DND-41 (cell line): ENCODE results near the gene FARP1.
A peak's percentile ranks its signal among the peaks of the same experiment; 100 is the strongest.

Source experiments
- ATAC-seq: fragments of 200-7000 bp; cut with Tn5 transposase; 3 replicates; pipeline ENCODE4 v1.9.1; 2021; ENCODE audit warnings: low read depth; ENCODE audit not compliant: insufficient read depth
- DNase-seq: peaks from one replicate; pipeline ENCODE4 v3.0.0-alpha.2; 2020
- H2AFZ ChIP-seq: 2 replicates; pipeline ENCODE4 v1.6.0; 2012; ENCODE audit warnings: low read depth, low read length
- H3K27ac ChIP-seq: 2 replicates; pipeline ENCODE4 v1.5.1; 2012; ENCODE audit warnings: low read length, inconsistent platforms
- H3K27me3 ChIP-seq: fragments of 200-600 bp; sonication (generic); 2 replicates; pipeline ENCODE4 v1.6.0; 2012; ENCODE audit warnings: low read length, mild to moderate bottlenecking, inconsistent platforms; ENCODE audit not compliant: insufficient read depth, poor library complexity
- H3K36me3 ChIP-seq: 2 replicates; pipeline ENCODE4 v1.5.1; 2012; ENCODE audit warnings: low read length, inconsistent platforms; ENCODE audit not compliant: insufficient read depth
- H3K4me1 ChIP-seq: 2 replicates; pipeline ENCODE4 v1.5.1; 2012; ENCODE audit warnings: mild to moderate bottlenecking, low read length; ENCODE audit not compliant: insufficient read depth
- H3K4me2 ChIP-seq: 2 replicates; pipeline ENCODE4 v1.6.0; 2012; ENCODE audit warnings: mild to moderate bottlenecking, moderate library complexity, low read length, inconsistent platforms; ENCODE audit not compliant: insufficient read depth
- H3K4me3 ChIP-seq, 2 experiments: fragments of 200-600 bp in 1 of 2; shearing (Covaris generic) in 1 of 2; 2 replicates each; pipeline ENCODE4 v1.5.1; 2012 to 2016; ENCODE audit warnings: inconsistent platforms in 2 of 2, low read length in 2 of 2, mild to moderate bottlenecking in 2 of 2, low read depth in 1 of 2, moderate library complexity in 1 of 2
- H3K79me2 ChIP-seq: 2 replicates; pipeline ENCODE4 v1.6.0; 2012; ENCODE audit warnings: low read length, inconsistent platforms; ENCODE audit not compliant: insufficient read depth
- H3K9ac ChIP-seq: 2 replicates; pipeline ENCODE4 v1.6.0; 2012; ENCODE audit warnings: low read depth, mild to moderate bottlenecking, inconsistent platforms, low read length, moderate library complexity
- H3K9me3 ChIP-seq: 2 replicates; pipeline ENCODE4 v1.5.1; 2012; ENCODE audit warnings: low read length, moderate library complexity, mild to moderate bottlenecking, inconsistent platforms; ENCODE audit not compliant: insufficient read depth, severe bottlenecking
- H4K20me1 ChIP-seq: 2 replicates; pipeline ENCODE4 v1.6.0; 2012; ENCODE audit warnings: low read length; ENCODE audit not compliant: insufficient read depth
- EZH2 ChIP-seq: IDR thresholded peaks from 3 replicates; pipeline ENCODE4 v1.6.1; 2012; ENCODE audit warnings: borderline replicate concordance, low read depth, mild to moderate bottlenecking, moderate library complexity, low read length, inconsistent platforms; ENCODE audit not compliant: severe bottlenecking
- TF ChIP-seq, protein P1 (sequence below): IDR thresholded peaks from 2 replicates; pipeline ENCODE4 v1.5.1; 2012; ENCODE audit warnings: borderline replicate concordance, low read length, moderate library complexity, mild to moderate bottlenecking; ENCODE audit not compliant: poor library complexity, severe bottlenecking; ENCODE audit errors: extremely low read depth

Gene FARP1

DNA sequence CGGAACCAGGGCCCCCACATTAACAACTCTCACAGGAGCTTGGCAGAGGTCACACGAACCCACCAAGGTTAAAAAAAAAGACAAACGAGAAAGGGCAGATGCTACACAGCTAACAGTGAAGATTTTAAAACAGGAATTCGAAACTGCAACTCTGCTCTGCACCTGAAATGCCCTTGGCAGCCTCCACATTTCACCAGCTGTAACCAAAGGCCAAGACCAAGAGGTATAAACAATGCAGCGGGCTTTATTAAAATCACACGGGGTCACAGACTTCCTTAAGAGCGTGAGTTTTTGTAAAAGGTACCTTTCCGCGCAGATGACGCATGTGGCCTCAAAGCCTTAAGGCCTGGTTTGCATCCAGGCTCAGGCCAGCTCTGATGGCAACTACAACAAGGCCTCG, 345.8 kb downstream of the FARP1 start:
- H3K27me3 ChIP-seq = no peaks in the 10 kb centered on the region
- no peak for ATAC-seq
- DNase-seq = no peak
- H3K36me3 ChIP-seq = peaks cover 7% of the 10 kb centered on the region; the same call in 1 of the 2 replicates
- H3K9me3 ChIP-seq = no peaks in the 10 kb centered on the region
- no peaks in the 10 kb centered on the region; the same call in 1 of the 2 replicates for H3K4me1 ChIP-seq
- no peak overlapping the region for H3K4me3 ChIP-seq
- no peak overlapping the region for H3K27ac ChIP-seq
- no peak for TF ChIP-seq EZH2
- H3K9ac ChIP-seq = no peak overlapping the region
- H2AFZ ChIP-seq = no peak overlapping the region
- H3K79me2 ChIP-seq = peaks cover 98% of the 10 kb centered on the region
- H3K4me2 ChIP-seq = no peak overlapping the region
- peaks cover 85% of the 10 kb centered on the region for H4K20me1 ChIP-seq

- TF ChIP-seq, protein P1, sequence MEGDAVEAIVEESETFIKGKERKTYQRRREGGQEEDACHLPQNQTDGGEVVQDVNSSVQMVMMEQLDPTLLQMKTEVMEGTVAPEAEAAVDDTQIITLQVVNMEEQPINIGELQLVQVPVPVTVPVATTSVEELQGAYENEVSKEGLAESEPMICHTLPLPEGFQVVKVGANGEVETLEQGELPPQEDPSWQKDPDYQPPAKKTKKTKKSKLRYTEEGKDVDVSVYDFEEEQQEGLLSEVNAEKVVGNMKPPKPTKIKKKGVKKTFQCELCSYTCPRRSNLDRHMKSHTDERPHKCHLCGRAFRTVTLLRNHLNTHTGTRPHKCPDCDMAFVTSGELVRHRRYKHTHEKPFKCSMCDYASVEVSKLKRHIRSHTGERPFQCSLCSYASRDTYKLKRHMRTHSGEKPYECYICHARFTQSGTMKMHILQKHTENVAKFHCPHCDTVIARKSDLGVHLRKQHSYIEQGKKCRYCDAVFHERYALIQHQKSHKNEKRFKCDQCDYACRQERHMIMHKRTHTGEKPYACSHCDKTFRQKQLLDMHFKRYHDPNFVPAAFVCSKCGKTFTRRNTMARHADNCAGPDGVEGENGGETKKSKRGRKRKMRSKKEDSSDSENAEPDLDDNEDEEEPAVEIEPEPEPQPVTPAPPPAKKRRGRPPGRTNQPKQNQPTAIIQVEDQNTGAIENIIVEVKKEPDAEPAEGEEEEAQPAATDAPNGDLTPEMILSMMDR = no peak
- no peak for TF ChIP-seq EZH2
- H3K27ac ChIP-seq = no peak overlapping the region
- H2AFZ ChIP-seq = no peak overlapping the region
- peaks cover 7% of the 10 kb centered on the region for H3K36me3 ChIP-seq
- H3K4me1 ChIP-seq = no peaks in the 10 kb centered on the region; the same call in 1 of the 2 replicates
- peaks cover 80% of the 10 kb centered on the region for H4K20me1 ChIP-seq
- peaks cover 93% of the 10 kb centered on the region for H3K79me2 ChIP-seq
- no peak overlapping the region for H3K4me2 ChIP-seq
- peak; percentile 27; the same call in 1 of the 3 replicates for ATAC-seq
- no peaks in the 10 kb centered on the region for H3K9me3 ChIP-seq
- H3K4me3 ChIP-seq = no peak overlapping the region
- no peaks in the 10 kb centered on the region for H3K27me3 ChIP-seq
- DNase-seq = no peak
- H3K9ac ChIP-seq = no peak overlapping the region
Measured at GRCh38 chr13:98489446-98490194, 346.7 kb downstream of the FARP1 start.

DNA sequence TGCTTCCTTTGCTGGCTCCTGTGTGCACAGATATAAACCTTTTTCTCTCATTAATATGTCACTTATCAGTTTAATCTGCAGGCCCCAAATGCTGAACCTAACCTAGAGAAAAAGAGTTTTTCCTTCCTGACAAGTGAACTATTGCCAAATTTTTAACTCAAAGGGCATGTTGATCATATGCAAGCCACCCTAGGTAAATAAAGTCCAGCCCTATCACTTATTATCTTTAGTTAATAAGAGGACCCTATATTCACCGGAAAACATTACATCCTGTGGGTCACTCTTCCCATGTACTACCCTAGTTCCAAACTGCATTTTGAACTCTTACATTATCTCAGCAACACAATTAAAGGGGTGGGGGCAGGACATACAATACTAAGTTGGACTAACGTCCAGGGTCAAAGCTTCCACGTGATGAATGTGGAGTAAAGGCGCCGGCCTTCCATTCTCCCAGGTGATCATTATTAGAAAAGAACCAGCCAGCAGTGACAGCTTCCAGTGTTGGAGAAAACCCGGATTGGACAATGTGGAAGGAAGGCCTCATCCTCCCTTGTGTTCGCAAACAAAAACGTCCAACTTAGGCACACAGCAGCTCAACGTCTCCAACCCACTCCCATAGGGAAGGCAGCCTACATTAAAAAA, 347.4 kb downstream of the FARP1 start:
- no peaks in the 10 kb centered on the region for H3K9me3 ChIP-seq
- H3K9ac ChIP-seq = no peak overlapping the region
- peaks cover 78% of the 10 kb centered on the region for H4K20me1 ChIP-seq
- H3K4me2 ChIP-seq = no peak overlapping the region
- no peak overlapping the region for H3K27ac ChIP-seq
- ATAC-seq (no peak), DNase-seq (no peak)
- H3K4me1 ChIP-seq = no peaks in the 10 kb centered on the region; the same call in 1 of the 2 replicates
- TF ChIP-seq, protein P1 = no peak
- TF ChIP-seq EZH2 = no peak
- H3K27me3 ChIP-seq = no peaks in the 10 kb centered on the region
- peaks cover 93% of the 10 kb centered on the region for H3K79me2 ChIP-seq
- H3K4me3 ChIP-seq = no peak overlapping the region
- H2AFZ ChIP-seq = no peak overlapping the region
- H3K36me3 ChIP-seq = peaks cover 10% of the 10 kb centered on the region

- Histone ChIP-seq H4K20me1 (peaks cover 76% of the 10 kb centered on the region), H3K27ac (no peak overlapping the region), H3K9ac (no peak overlapping the region), H3K79me2 (peaks cover 93% of the 10 kb centered on the region), H3K4me3 (no peak overlapping the region), H3K9me3 (no peaks in the 10 kb centered on the region), H3K4me1 (no peaks in the 10 kb centered on the region; the same call in 1 of the 2 replicates), H3K36me3 (peaks cover 12% of the 10 kb centered on the region), H3K4me2 (no peak overlapping the region), H3K27me3 (no peaks in the 10 kb centered on the region), H2AFZ (no peak overlapping the region)
- TF ChIP-seq, protein P1 = no peak
- no peak for TF ChIP-seq EZH2
- DNase-seq (no peak), ATAC-seq (no peak)
Measured at GRCh38 chr13:98490866-98491265, 348.0 kb downstream of the FARP1 start.
